WTC11 (cell line): Measurements from ENCODE around the gene SP110.

Source experiments
- CREM ChIP-seq: sonication (generic); formaldehyde crosslinking; IDR thresholded peaks from 2 replicates; pipeline ENCODE4 v1.8.1; 2022; ENCODE audit warnings: mild to moderate bottlenecking, missing genetic modification reagents, moderate library complexity
- ELF4 ChIP-seq: sonication (generic); formaldehyde crosslinking; IDR thresholded peaks from 2 replicates; pipeline ENCODE4 v1.8.1; 2022; ENCODE audit warnings: low read depth, mild to moderate bottlenecking, moderate library complexity, missing genetic modification reagents
- NR3C1 ChIP-seq: sonication (generic); formaldehyde crosslinking; conservative IDR thresholded peaks from 2 replicates; pipeline ENCODE4 v1.8.1; 2023; ENCODE audit warnings: low read depth, mild to moderate bottlenecking, missing genetic modification reagents
- RELA ChIP-seq: sonication (generic); formaldehyde crosslinking; IDR thresholded peaks from 2 replicates; pipeline ENCODE4 v1.8.1; 2022; ENCODE audit warnings: missing genetic modification reagents, mild to moderate bottlenecking, borderline replicate concordance
- TEAD4 ChIP-seq: sonication (generic); formaldehyde crosslinking; IDR thresholded peaks from 2 replicates; pipeline ENCODE4 v1.8.0; 2022; ENCODE audit warnings: mild to moderate bottlenecking, missing genetic modification reagents
- TF ChIP-seq, protein P1 (sequence below): fragments of 200-600 bp; IDR thresholded peaks from 2 replicates; pipeline ENCODE4 v1.8.0; 2022; ENCODE audit warnings: antibody characterized with exemption
- TF ChIP-seq, protein P2 (sequence below): sonication (generic); formaldehyde crosslinking; conservative IDR thresholded peaks from 2 replicates; pipeline ENCODE4 v1.8.1; 2023; ENCODE audit warnings: mild to moderate bottlenecking, low read depth, missing genetic modification reagents, moderate library complexity

DNA sequence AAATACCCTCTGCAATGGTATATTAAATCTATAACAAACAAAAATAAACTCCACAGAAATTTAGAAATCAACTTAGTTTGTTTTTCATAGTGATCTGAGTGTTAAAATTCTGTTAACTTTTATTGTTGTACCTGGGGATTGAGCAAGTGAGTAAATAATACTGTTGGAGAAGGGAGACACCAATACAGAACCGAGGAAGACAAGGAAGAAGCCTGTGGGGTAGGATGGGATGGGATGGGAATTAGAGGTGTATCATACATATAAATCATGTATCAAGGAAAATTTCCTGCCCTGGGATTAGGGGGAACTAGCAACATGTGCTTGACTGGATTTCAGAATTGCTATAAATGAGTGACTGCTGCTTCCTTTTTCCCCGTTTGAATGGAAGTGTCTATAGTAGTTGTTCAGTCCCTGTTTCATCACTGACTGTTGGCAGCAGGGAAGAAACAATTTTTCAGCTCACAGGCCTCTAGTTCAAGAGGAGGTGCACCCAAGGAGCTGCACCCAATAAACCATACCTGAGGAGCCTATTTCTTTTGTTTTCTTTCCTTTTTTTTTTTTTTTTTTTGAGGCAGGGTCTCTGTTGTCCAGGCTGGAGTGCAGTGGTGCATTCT, 53.1 kb downstream of the SP110 start:
- TF ChIP-seq, protein P1, sequence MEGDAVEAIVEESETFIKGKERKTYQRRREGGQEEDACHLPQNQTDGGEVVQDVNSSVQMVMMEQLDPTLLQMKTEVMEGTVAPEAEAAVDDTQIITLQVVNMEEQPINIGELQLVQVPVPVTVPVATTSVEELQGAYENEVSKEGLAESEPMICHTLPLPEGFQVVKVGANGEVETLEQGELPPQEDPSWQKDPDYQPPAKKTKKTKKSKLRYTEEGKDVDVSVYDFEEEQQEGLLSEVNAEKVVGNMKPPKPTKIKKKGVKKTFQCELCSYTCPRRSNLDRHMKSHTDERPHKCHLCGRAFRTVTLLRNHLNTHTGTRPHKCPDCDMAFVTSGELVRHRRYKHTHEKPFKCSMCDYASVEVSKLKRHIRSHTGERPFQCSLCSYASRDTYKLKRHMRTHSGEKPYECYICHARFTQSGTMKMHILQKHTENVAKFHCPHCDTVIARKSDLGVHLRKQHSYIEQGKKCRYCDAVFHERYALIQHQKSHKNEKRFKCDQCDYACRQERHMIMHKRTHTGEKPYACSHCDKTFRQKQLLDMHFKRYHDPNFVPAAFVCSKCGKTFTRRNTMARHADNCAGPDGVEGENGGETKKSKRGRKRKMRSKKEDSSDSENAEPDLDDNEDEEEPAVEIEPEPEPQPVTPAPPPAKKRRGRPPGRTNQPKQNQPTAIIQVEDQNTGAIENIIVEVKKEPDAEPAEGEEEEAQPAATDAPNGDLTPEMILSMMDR = no peak
- TF ChIP-seq RELA (CRISPR knock-in tag) = no peak
- TF ChIP-seq, protein P2, sequence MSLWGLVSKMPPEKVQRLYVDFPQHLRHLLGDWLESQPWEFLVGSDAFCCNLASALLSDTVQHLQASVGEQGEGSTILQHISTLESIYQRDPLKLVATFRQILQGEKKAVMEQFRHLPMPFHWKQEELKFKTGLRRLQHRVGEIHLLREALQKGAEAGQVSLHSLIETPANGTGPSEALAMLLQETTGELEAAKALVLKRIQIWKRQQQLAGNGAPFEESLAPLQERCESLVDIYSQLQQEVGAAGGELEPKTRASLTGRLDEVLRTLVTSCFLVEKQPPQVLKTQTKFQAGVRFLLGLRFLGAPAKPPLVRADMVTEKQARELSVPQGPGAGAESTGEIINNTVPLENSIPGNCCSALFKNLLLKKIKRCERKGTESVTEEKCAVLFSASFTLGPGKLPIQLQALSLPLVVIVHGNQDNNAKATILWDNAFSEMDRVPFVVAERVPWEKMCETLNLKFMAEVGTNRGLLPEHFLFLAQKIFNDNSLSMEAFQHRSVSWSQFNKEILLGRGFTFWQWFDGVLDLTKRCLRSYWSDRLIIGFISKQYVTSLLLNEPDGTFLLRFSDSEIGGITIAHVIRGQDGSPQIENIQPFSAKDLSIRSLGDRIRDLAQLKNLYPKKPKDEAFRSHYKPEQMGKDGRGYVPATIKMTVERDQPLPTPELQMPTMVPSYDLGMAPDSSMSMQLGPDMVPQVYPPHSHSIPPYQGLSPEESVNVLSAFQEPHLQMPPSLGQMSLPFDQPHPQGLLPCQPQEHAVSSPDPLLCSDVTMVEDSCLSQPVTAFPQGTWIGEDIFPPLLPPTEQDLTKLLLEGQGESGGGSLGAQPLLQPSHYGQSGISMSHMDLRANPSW (CRISPR knock-in tag) = no peak
- no peak for TF ChIP-seq ELF4
- TF ChIP-seq TEAD4 (CRISPR knock-in tag) = no peak
- TF ChIP-seq NR3C1 = no peak
- no peak for TF ChIP-seq CREM (CRISPR knock-in tag)
